ENCODE measurements around the gene DYRK4. TPM values are rescaled to one million over a fixed set of nuclear protein-coding genes. Genes with fewer than 3 reads are reported as not detected.

DYRK4 gene
- total and polyA plus RNA-seq, 2 of the 4 experiments (the other 2 are of a cell fraction): 44.6 to 71.6 TPM

GRCh38 chr12:4586500-4586899 lies 24.5 kb downstream of the DYRK4 start:
- TF ChIP-seq CTCF (conservative IDR thresholded peaks at IDR 0.05; ENCODE audit: low read depth, low read length): no peak
- no peak for TF ChIP-seq SMC3 (IDR thresholded peaks at IDR 0.05; ENCODE audit: low read depth, low read length)
- TF ChIP-seq MAFK (IDR thresholded peaks at IDR 0.05; ENCODE audit: low read depth, low read length): no peak
- no peak for TF ChIP-seq BHLHE40 (IDR thresholded peaks at IDR 0.05; ENCODE audit: low read depth, low read length)
- no peak for TF ChIP-seq FOS (IDR thresholded peaks at IDR 0.05; ENCODE audit: low read depth, low read length)
- no peak for TF ChIP-seq MXI1 (IDR thresholded peaks at IDR 0.05; ENCODE audit: borderline replicate concordance, low read depth, low read length)
- no peak for TF ChIP-seq NFE2L2 (IDR thresholded peaks at IDR 0.05; ENCODE audit: low read depth, low read length)
- TF ChIP-seq POLR2A (IDR thresholded peaks at IDR 0.05; ENCODE audit: low read depth, low read length): no peak
- TF ChIP-seq CHD1 (IDR thresholded peaks at IDR 0.05; ENCODE audit: low read depth, low read length): no peak
- no peak for TF ChIP-seq RFX5 (IDR thresholded peaks at IDR 0.05; ENCODE audit: low read depth, low read length)
- TF ChIP-seq RAD21 (IDR thresholded peaks at IDR 0.05; ENCODE audit: low read length): no peak
- TF ChIP-seq MAZ (IDR thresholded peaks at IDR 0.05; ENCODE audit: borderline replicate concordance, low read depth, low read length): no peak
- TF ChIP-seq CEBPB (IDR thresholded peaks at IDR 0.05; ENCODE audit: low read depth, low read length): no peak
- no peak for TF ChIP-seq ELK1 (IDR thresholded peaks at IDR 0.05; ENCODE audit: borderline replicate concordance, low read depth, low read length)
- TF ChIP-seq RCOR1 (IDR thresholded peaks at IDR 0.05; ENCODE audit: insufficient replicate concordance, low read length): no peak
- no peak for TF ChIP-seq USF2 (IDR thresholded peaks at IDR 0.05; ENCODE audit: low read depth, low read length)
- no peak for DNase-seq
- H4K5ac ChIP-seq (ENCODE audit: low read depth, low read length): no peak overlapping the region
- no peak overlapping the region for H2BK120ac ChIP-seq (ENCODE audit: low read depth, low read length)
- ATAC-seq (ENCODE audit: low read depth): no peak
- no peak overlapping the region for H2BK20ac ChIP-seq (ENCODE audit: low read depth, low read length)
- H4K8ac ChIP-seq (ENCODE audit: low read depth in 2 of 2, low read length in 2 of 2): no peak overlapping the region
- no peak overlapping the region for H3K56ac ChIP-seq (ENCODE audit: extremely low read depth, insufficient read depth, low read length)
- H2AK5ac ChIP-seq (ENCODE audit: low read depth, low read length): no peak overlapping the region
- no peak overlapping the region for H3K4me3 ChIP-seq (ENCODE audit: insufficient read depth, low read depth, low read length)
- POLR2A ChIA-PET (ENCODE audit: unreplicated experiment): no interaction called here
- no peaks in the 10 kb centered on the region for H3K4me1 ChIP-seq (ENCODE audit: control insufficient read depth, insufficient read depth, low read length)
- no peaks in the 10 kb centered on the region for H3K79me1 ChIP-seq (ENCODE audit: low read depth in 1 of 2, low read length in 2 of 2)
- H3K14ac ChIP-seq (replicated peaks; ENCODE audit: low read depth, low read length): no peak overlapping the region
- no peak overlapping the region for H3K23ac ChIP-seq (ENCODE audit: low read depth, low read length)
- dilution Hi-C loops (cut with HindIII; ENCODE audit: low sequenced_read_pairs, unreplicated experiment): no loop called here
- intact Hi-C loops (cut with micrococcal nuclease): no loop called here
- H2BK5ac ChIP-seq (ENCODE audit: low read depth, low read length, poor library complexity, severe bottlenecking): no peak overlapping the region
- H2AK9ac ChIP-seq (replicated peaks; ENCODE audit: low read depth, low read length, poor library complexity): no peak overlapping the region
- H2AFZ ChIP-seq (replicated peaks; ENCODE audit: low read length, poor library complexity): no peak overlapping the region
- H2BK15ac ChIP-seq (ENCODE audit: low read depth, low read length): no peak overlapping the region
- no peak overlapping the region for H3K27ac ChIP-seq (ENCODE audit: insufficient read depth, low read length)
- in situ Hi-C loops (cut with MboI; ENCODE audit: low sequenced_read_pairs): no loop called here
- H3K36me3 ChIP-seq (ENCODE audit: control insufficient read depth, insufficient read depth, low read length): no peaks in the 10 kb centered on the region
- no peak overlapping the region for H3K18ac ChIP-seq (ENCODE audit: low read depth, low read length)
- no peaks in the 10 kb centered on the region for H3K9me1 ChIP-seq (ENCODE audit: insufficient read depth, low read length)
- CTCF ChIA-PET: no interaction called here
- WGBS, 2 experiments (ENCODE audit: extremely low coverage in 2 of 2, insufficient read length in 1 of 2): no CpG with 5 or more reads among the region's 5 CpGs
- H3K9ac ChIP-seq (ENCODE audit: low read depth, low read length): no peak overlapping the region
- H3K9me3 ChIP-seq (ENCODE audit: control insufficient read depth, insufficient read depth, low read length): no peaks in the 10 kb centered on the region
- H3K4ac ChIP-seq (ENCODE audit: low read depth, low read length): no peak overlapping the region
- BruUV-seq (replicated peaks): no TSS peak
- H4K20me1 ChIP-seq (ENCODE audit: insufficient read depth, low read length): no peaks in the 10 kb centered on the region
- no peak overlapping the region for H4K91ac ChIP-seq (ENCODE audit: insufficient read depth, low read depth, low read length)
- H3K27me3 ChIP-seq (ENCODE audit: control insufficient read depth, insufficient read depth, low read length): peaks cover 9% of the 10 kb centered on the region
- H3K4me2 ChIP-seq (ENCODE audit: low read depth, low read length): no peak overlapping the region

Data from IMR-90 (cell line).